SJCRH30 (cell line): Measurements from ENCODE around the gene OR2V1. TPM values are rescaled to one million over a fixed set of nuclear protein-coding genes. Genes with fewer than 3 reads are reported as not detected.
A peak's percentile ranks its signal among the peaks of the same experiment; 100 is the strongest.

Source experiments
- DNase-seq, 2 experiments: peaks; one replicate each; pipeline ENCODE4 v3.0.0-alpha.2; 2015 to 2020
- H3K27ac ChIP-seq: fragments of 250-450 bp; sonication (Bioruptor Pico); 2 replicates; pipeline ENCODE4 v1.5.1; 2020; ENCODE audit warnings: mild to moderate bottlenecking, moderate library complexity
- H3K27me3 ChIP-seq: fragments of 250-450 bp; sonication (Bioruptor Pico); 2 replicates; pipeline ENCODE4 v1.5.1; 2020; ENCODE audit warnings: mild to moderate bottlenecking, moderate library complexity
- H3K36me3 ChIP-seq: fragments of 250-450 bp; sonication (Bioruptor Pico); 2 replicates; pipeline ENCODE4 v1.5.1; 2020; ENCODE audit warnings: mild to moderate bottlenecking, moderate library complexity
- H3K4me1 ChIP-seq: fragments of 250-450 bp; sonication (Bioruptor Pico); 2 replicates; pipeline ENCODE4 v1.5.1; 2020; ENCODE audit warnings: mild to moderate bottlenecking, moderate library complexity
- H3K4me3 ChIP-seq: fragments of 250-450 bp; sonication (Bioruptor Pico); 2 replicates; pipeline ENCODE4 v1.5.1; 2020; ENCODE audit warnings: mild to moderate bottlenecking, moderate library complexity
- H3K9me3 ChIP-seq: fragments of 250-450 bp; sonication (Bioruptor Pico); replicated peaks from 2 replicates; pipeline ENCODE4 v1.5.1; 2020; ENCODE audit warnings: mild to moderate bottlenecking, moderate library complexity
- total RNA-seq: library from RNA; depleted of rRNA; stranded (reverse); fragments of >200 nt; shearing (Covaris generic); gene quantifications from 2 replicates; pipeline ENCODE4 v1.2.3, GENCODE V29; 2014; rRNA removed

The OR2V1 gene
- total RNA-seq, 1 experiment from 2014 or later = 0.10 TPM

DNA sequence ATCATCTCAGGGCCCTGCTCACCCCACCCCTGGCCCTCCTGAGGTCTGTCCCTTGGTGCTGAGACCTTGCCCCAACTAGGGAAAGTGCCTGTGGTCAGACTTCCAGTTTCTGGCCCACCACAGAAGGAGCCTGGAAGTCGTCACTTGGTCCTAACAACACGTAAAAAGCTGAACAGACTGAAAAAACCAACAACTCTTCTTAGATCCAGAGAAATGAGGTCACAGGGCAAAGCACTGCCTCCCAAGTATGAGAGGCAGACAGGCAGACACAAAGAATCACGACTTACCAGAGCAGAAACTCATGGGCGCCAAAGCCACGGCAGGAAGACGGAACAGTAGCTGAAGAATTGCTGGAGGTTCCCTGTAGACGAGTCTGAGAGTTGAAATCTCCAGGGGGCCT is 38.5 kb downstream of the OR2V1 start:
- H3K4me1 ChIP-seq = no peaks in the 10 kb centered on the region
- no peak for DNase-seq
- no peaks in the 10 kb centered on the region for H3K9me3 ChIP-seq
- no peaks in the 10 kb centered on the region for H3K36me3 ChIP-seq
- H3K27me3 ChIP-seq = no peaks in the 10 kb centered on the region
- H3K27ac ChIP-seq = no peak overlapping the region
- H3K4me3 ChIP-seq = no peak overlapping the region

DNA sequence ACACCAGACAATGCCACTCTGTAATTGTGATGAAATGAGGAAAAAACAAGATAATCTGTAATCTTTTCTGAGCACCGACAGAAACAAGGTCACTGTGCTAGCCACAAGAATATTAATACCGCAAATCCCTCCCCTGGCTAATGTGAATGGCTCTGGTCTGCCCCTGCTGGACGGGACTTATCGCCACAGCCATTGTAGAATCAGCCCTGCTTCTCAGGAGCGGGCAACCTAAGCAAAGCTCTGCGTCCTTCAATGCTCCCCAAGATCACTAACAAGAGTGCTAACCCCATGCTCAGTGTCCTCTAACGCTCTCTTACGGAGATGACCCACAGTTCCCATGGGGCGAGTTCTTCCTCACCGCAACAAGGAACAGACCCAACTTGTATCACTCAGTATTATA is 42.7 kb downstream of the OR2V1 start:
- Histone ChIP-seq H3K27ac (no peak overlapping the region), H3K9me3 (no peaks in the 10 kb centered on the region; the same call in 1 of the 2 replicates), H3K4me3 (no peak overlapping the region), H3K4me1 (no peaks in the 10 kb centered on the region), H3K36me3 (no peaks in the 10 kb centered on the region), H3K27me3 (no peaks in the 10 kb centered on the region)
- DNase-seq = peak in 1 of 2 experiments; percentile 25

DNA sequence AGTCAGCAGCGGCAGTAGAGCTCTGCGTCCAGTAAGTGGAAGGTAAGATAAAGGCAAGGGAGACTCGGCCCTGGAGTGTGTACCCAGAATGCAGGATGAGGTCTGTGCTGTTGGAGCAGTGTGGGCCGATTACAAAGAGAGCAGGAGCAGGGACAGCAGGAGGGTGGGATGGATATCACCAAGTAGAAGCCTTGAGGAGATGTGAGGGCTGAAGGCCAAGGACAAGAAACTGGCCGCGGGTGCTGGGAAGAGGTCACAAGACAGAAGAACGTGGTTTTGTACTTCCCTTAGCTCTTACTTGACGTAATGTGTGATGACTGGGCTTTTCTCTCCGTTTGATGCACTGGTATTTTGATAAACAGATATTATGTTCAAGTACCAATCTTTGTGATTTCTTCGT is 43.7 kb downstream of the OR2V1 start:
- Histone ChIP-seq H3K9me3 (no peaks in the 10 kb centered on the region; the same call in 1 of the 2 replicates), H3K36me3 (no peaks in the 10 kb centered on the region), H3K27ac (no peak overlapping the region), H3K4me3 (no peak overlapping the region), H3K4me1 (no peaks in the 10 kb centered on the region), H3K27me3 (no peaks in the 10 kb centered on the region)
- DNase-seq = no peak

DNA sequence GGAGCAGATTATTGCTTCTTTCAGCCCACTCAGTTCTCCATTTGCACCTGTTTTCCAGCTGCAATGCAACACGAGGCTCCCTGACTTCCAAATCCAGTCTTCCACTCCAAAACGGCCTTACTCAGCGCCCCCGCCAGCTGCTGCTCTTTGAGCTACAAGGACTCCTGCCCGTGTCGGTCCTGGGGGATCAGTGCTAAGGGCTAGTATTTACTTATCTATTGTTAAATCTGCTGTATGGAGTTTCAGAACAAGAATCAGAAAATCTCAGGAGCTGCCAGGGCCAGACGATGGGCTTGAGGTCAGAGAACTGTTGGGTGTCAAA is 44.1 kb downstream of the OR2V1 start:
- H3K4me1 ChIP-seq = no peaks in the 10 kb centered on the region
- H3K9me3 ChIP-seq = no peaks in the 10 kb centered on the region; the same call in 1 of the 2 replicates
- no peaks in the 10 kb centered on the region for H3K36me3 ChIP-seq
- no peaks in the 10 kb centered on the region for H3K27me3 ChIP-seq
- peak in 1 of 2 experiments; percentile 23 for DNase-seq
- H3K27ac ChIP-seq = no peak overlapping the region
- no peak overlapping the region for H3K4me3 ChIP-seq

DNA sequence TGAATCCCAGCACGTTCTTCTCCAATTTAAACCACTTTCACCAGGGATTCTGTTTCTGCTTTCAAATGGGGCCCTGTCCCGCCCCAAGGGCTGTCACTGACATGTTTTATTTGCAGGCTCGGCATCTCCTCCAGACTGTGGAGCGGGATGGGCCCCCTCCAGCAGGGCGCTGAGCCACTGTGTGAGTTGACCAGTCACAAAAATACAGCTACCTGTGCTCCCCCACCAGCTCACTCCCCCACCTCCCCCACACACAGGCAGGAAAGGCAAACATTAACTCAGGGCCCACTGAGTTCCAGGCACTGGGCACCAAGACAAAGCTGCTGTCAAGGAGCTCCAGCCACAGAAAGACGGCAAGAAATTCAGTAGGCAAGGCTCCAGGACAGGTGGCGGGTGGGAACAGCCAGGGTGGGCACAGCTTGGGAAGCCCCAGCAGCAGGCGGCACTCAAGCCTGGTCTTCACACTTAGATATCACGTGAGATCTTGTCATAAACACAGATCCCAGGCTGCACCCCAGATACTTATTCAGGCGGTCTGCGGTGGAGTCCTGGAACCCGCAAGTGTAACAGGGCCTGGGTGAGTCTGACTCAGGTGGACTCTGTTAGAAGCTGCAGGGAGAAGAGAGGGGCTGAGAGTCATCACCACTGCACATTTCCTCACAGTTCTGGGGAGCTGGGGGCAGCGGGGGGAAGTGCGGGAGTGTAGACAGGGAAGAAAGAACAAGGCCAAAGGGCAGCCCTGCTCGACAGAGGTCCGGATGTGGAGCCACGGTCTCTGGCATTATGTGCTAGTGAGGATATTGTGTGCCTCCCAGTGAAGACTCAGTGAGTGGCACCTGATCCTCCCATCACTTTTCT is 44.7 kb downstream of the OR2V1 start:
- Histone ChIP-seq H3K4me1 (no peaks in the 10 kb centered on the region), H3K27ac (no peak overlapping the region), H3K36me3 (no peaks in the 10 kb centered on the region), H3K9me3 (no peaks in the 10 kb centered on the region; the same call in 1 of the 2 replicates), H3K27me3 (no peaks in the 10 kb centered on the region), H3K4me3 (no peak overlapping the region)
- DNase-seq = no peak

DNA sequence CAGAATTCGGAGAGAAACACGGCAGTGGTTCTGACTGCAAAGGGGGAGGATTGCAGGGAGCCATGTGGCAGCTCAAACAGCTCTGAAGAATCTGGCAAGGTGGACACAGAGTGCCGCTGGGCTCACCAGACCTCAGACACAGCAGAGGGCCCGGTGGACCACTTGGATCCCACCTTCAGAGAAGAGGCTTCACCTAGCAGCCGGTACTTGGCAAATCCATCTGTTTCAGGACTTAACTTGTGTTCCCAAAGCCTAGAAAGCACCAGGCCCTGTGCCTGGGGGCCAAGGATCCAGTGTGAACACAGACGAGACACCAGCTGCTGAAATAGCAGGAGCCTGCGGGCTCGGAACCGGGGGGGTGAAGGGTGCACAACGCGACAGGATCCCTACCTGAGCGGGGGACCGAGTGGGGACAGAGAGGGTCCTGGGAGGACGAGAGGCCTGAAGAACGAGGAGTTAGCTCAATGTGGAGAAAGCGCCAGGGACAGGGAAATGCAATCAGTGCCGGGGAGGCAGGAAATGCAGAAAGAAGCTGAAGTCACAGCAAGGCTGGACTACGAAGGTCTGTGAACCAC is 46.3 kb downstream of the OR2V1 start:
- Histone ChIP-seq H3K27ac (no peak overlapping the region), H3K4me1 (no peaks in the 10 kb centered on the region), H3K4me3 (no peak overlapping the region), H3K36me3 (no peaks in the 10 kb centered on the region), H3K27me3 (no peaks in the 10 kb centered on the region), H3K9me3 (no peaks in the 10 kb centered on the region; the same call in 1 of the 2 replicates)
- no peak for DNase-seq

DNA sequence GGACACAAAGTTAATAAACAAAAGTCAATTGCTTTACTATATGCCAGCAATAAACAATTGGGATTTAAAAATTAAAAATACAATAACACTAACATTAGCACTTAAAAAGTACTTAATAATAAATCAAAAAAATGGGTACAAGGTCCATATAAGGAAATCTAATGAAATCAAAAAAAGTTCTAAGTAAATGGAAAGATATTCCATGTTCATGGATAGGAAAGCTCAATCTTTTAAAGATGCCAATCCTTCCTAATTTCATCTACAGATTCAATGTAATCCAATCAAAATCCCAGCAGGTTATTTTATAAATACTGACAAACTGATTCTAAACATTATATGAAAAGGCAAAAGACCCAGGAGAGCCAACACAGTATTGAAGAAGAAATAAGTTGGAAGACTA is 49.0 kb downstream of the OR2V1 start:
- DNase-seq = no peak
- H3K9me3 ChIP-seq = no peaks in the 10 kb centered on the region; the same call in 1 of the 2 replicates
- H3K27me3 ChIP-seq = no peaks in the 10 kb centered on the region
- H3K4me1 ChIP-seq = no peaks in the 10 kb centered on the region
- H3K36me3 ChIP-seq = no peaks in the 10 kb centered on the region
- H3K4me3 ChIP-seq = no peak overlapping the region
- no peak overlapping the region for H3K27ac ChIP-seq

DNA sequence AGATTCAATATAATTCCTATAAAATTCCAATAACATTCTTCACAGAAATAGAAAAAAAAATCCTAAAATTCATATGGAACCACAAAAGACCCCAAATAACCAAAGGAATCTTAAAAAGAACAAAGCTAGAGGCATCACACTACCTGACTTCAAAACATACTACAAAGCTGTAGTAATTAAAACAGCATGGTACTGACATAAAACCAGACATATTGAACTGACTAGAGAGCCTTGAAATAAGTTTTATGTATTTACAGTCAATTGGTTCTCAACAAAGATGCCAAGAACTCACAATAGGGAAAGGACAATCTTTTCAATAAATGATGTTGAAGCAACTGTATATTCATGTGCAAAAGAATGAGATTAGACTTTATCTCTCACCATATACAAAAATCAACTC is 54.0 kb downstream of the OR2V1 start:
- Histone ChIP-seq H3K27me3 (no peaks in the 10 kb centered on the region; the same call in 1 of the 2 replicates), H3K4me1 (no peaks in the 10 kb centered on the region), H3K4me3 (no peak overlapping the region), H3K36me3 (no peaks in the 10 kb centered on the region), H3K27ac (no peak overlapping the region), H3K9me3 (no peaks in the 10 kb centered on the region)
- DNase-seq = no peak

Other genes starting within 250 kb of the OR2V1 start
- gene BTNL8, start 232.0 kb downstream of the OR2V1 start, total RNA-seq = not detected in 2 replicates
- not detected in 2 replicates for gene BTNL3, start 142.3 kb downstream of the OR2V1 start, total RNA-seq
- gene BTNL9, start 90.9 kb downstream of the OR2V1 start, total RNA-seq = not detected in 2 replicates
- gene OR2V2, start 16.4 kb upstream of the OR2V1 start, total RNA-seq = not detected in 2 replicates
- 6.9 and 9.0 TPM in 2 replicates for gene TRIM7, start 74.0 kb upstream of the OR2V1 start, total RNA-seq
- gene TRIM41, start 92.1 kb upstream of the OR2V1 start, total RNA-seq = 15.2 and 17.8 TPM in 2 replicates
- gene RACK1, start 112.7 kb upstream of the OR2V1 start, total RNA-seq = 5,838 and 6,264 TPM in 2 replicates
- gene TRIM52, start 130.0 kb upstream of the OR2V1 start, total RNA-seq = 5.3 and 7.9 TPM in 2 replicates
- 0.18 TPM in 1 of 2 replicates, not detected in the other for gene OR4F3, start 236.1 kb upstream of the OR2V1 start, total RNA-seq